ENCODE measurements around the gene PPP3R2.
A peak's percentile ranks its signal among the peaks of the same experiment; 100 is the strongest.
"Not testable (repeated sequence)": the region's sequence is repeated elsewhere in the genome, so short reads cannot be mapped to it uniquely, and the experiment has no call there.

Gene PPP3R2

GRCh38 chr9:101587332-101588043, 7.3 kb downstream of the PPP3R2 start:
- no peak for DNase-seq (ENCODE audit: low spot score)

GRCh38 chr9:101586651-101587050, 8.1 kb downstream of the PPP3R2 start:
- DNase-seq (ENCODE audit: low spot score) = no peak

DNA sequence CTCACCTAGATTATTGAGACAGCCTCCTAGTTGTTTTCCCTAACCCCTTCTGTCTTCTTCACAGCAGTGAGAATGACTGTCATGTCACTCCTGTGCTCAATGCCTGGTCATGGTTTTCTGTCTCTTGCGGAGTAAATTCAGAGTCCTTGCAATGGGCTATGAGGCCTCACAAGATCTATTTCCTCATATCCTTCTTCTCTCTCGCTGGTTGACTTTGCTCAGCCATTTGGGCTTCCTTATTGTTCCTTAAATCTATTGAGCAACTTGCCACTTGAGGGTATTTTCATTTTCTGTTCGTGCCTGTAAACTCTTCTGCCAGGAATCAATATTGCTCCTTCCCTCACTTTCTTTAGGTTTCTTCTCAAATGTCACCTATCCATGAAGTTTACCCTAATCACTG, 9.0 kb downstream of the PPP3R2 start:
- DNase-seq (ENCODE audit: low spot score) = no peak

DNA sequence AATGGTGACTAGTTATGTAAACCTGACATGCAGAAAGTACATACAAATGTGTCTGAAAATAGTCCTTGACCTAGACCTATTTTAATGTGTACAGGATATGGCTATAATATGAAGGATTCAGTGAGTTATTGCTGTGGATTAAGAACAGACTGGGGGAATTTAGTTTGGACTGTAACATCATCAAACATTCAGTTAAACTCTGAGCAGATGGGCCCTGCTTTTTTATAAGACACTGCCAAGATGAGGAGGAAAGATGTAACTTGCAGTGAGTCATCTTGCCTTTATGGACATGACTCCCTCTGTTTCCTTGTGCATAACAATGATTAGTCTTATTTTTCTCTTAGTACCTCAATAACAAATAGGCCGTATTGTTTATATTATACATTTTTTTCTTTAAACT, 12.2 kb downstream of the PPP3R2 start:
- peak; percentile 28 for DNase-seq (ENCODE audit: low spot score)

DNA sequence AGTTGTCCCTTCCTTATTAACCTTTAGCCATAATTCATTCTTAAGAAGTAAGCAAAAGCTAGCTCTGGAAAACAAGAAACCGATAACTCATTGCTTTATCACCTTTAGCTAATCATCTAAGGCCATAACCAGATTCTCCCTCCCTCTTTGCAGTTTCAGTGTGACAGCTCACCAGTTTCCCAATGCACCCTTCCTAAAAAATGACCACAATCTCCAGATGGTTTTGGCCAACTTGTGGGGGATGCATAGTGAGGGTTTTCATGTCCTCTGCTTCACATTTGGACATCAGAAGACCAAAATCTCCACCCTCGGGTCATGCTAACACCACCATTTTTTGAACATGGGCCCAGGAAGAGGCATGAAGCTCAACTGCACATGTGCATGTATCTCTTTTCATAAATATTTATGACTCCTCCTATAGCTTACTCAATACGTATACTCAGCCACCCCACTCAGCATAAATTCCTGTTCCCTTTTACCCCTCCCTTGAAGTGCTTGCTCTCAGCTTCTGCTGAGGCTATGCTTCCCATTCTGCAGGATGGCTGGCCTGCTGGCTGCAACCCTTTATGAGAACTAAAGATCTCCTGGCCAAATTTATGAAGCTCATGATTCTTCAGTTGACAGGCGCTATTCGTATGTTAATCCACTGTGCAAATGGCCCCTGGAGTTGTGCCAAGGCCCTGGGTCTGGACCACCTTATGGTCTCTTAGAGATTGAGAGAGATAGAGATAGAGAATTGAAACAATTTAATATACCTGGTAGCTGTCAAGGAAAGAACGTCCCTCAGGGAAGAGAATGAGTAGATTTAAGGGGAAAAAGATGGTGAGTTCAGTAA, 14.8 kb downstream of the PPP3R2 start:
- no peak for DNase-seq (ENCODE audit: low spot score)

GRCh38 chr9:101578378-101578777, 16.4 kb downstream of the PPP3R2 start:
- no peak for DNase-seq (ENCODE audit: low spot score)

DNA sequence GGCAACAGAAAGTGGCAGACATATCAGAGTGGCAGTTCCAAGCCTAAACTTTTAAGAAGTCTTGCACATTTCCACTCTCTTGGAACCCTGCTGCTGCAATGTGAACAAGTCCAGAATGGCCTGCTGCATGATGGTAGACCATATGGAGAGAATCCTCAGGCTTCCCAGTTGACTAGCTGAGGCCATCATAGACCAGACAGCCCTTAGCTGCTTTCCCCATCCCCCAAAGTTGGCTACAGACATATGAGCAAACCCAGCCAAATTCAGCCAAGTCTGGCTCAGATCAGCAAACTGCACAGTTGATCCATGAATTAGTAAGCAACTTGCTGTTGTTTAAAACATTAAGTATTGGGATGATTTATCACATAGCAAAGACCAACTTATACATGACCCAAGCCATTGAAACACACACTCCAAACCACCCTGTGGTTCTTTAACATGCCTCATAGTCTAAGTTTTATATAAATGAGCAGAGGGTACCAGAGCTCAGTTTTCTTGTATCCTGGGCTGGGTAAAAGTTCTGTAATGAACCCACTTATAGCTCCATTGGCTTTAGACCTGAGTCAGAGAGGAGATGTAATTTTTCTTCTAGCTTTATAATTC, 19.9 kb downstream of the PPP3R2 start:
- DNase-seq (ENCODE audit: low spot score) = no peak

DNA sequence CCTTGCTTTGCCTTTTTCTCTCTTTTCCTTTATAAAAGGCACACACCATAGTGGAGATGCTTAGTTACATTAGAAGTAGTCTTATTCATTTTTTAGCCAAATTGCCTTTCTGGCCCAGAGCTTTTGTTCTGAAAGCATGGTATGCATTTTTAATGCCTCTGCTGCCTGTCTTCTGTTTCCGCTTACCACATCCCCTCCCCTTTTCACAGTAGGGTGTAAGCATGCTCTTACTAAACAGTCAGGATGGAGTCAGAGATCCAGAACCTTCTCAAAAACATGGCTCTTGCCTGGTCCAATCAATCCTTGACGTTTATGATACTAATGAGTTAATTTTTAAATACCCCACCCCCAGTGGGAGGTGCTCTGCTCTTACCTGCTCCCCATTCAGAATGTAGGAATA, 22.5 kb downstream of the PPP3R2 start:
- DNase-seq (ENCODE audit: low spot score) = no peak

- no peak for DNase-seq (ENCODE audit: low spot score)
These were observed 23.7 kb downstream of the PPP3R2 start for GRCh38 chr9:101571114-101571513.

GRCh38 chr9:101569741-101570501, 24.8 kb downstream of the PPP3R2 start:
- no peak for DNase-seq (ENCODE audit: low spot score)

GRCh38 chr9:101567725-101568350, 26.9 kb downstream of the PPP3R2 start:
- no peak for DNase-seq (ENCODE audit: low spot score)

GRCh38 chr9:101566904-101567724, 27.7 kb downstream of the PPP3R2 start:
- peak; percentile 3 for DNase-seq (ENCODE audit: low spot score)

GRCh38 chr9:101564252-101564651, 30.5 kb downstream of the PPP3R2 start:
- no peak for DNase-seq (ENCODE audit: low spot score)

GRCh38 chr9:101562966-101563365, 31.8 kb downstream of the PPP3R2 start:
- DNase-seq (ENCODE audit: low spot score) = no peak

- DNase-seq (ENCODE audit: low spot score) = no peak
These were observed 33.0 kb downstream of the PPP3R2 start for GRCh38 chr9:101561740-101562139.

DNA sequence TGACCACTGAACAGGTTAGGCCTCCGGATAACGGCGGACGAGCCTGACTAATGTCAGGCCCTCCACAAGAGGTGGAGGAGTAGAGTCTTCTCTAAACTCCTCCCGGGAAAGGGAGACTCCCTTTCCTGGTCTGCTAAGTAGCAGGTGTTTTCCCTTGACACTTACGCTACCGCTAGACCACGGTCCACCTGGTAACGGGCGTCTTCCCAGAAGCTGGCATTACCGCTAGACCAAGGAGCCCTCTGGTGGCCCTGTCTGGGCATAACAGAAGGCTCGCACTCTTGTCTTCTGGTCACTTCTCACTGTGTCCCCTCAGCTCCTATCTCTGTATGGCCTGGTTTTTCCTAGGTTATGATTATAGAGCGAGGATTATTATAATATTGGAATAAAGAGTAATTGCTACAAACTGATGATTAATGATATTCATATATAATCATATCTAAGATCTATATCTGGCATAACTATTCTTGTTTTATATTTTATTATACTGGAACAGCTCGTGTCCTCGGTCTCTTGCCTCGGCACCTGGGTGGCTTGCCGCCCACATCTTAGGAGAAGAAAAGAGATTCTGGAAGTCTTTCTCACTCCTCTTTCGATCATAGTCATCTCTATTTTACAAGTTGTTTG, 45.2 kb downstream of the PPP3R2 start:
- not testable (repeated sequence) for DNase-seq (ENCODE audit: low spot score)

GRCh38 chr9:101543098-101543735, 51.6 kb downstream of the PPP3R2 start:
- DNase-seq (ENCODE audit: low spot score) = no peak

All from kidney capillary endothelial cell (primary cell).